Measurements from ENCODE around the gene COX19. TPM values are rescaled to one million over a fixed set of nuclear protein-coding genes. Genes with fewer than 3 reads are reported as not detected.
"Not testable (repeated sequence)": the region's sequence is repeated elsewhere in the genome, so short reads cannot be mapped to it uniquely, and the experiment has no call there.

The COX19 gene
- total RNA-seq, 1 donor from 2014 or later = 20.3 TPM

GRCh38 chr7:946256-946996 lies 28.9 kb downstream of the COX19 start:
- TF ChIP-seq, protein P1, sequence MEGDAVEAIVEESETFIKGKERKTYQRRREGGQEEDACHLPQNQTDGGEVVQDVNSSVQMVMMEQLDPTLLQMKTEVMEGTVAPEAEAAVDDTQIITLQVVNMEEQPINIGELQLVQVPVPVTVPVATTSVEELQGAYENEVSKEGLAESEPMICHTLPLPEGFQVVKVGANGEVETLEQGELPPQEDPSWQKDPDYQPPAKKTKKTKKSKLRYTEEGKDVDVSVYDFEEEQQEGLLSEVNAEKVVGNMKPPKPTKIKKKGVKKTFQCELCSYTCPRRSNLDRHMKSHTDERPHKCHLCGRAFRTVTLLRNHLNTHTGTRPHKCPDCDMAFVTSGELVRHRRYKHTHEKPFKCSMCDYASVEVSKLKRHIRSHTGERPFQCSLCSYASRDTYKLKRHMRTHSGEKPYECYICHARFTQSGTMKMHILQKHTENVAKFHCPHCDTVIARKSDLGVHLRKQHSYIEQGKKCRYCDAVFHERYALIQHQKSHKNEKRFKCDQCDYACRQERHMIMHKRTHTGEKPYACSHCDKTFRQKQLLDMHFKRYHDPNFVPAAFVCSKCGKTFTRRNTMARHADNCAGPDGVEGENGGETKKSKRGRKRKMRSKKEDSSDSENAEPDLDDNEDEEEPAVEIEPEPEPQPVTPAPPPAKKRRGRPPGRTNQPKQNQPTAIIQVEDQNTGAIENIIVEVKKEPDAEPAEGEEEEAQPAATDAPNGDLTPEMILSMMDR (IDR thresholded peaks at IDR 0.05; ENCODE audit: unreplicated experiment) = no peak
- no peak overlapping the region for H3K4me3 Mint-ChIP-seq (ENCODE audit: low read depth)
- no peak overlapping the region for H3K27ac Mint-ChIP-seq
- H3K9me3 Mint-ChIP-seq (ENCODE audit: low read depth) = peaks cover 3% of the 10 kb centered on the region
- H3K36me3 Mint-ChIP-seq (ENCODE audit: insufficient read depth) = peaks cover 2% of the 10 kb centered on the region
- DNase-seq (ENCODE audit: low spot score, unreplicated experiment) = no peak
- no peaks in the 10 kb centered on the region for H3K4me1 Mint-ChIP-seq (ENCODE audit: low read depth)
- peaks cover 8% of the 10 kb centered on the region for H3K27me3 Mint-ChIP-seq

- TF ChIP-seq, protein P1 (IDR thresholded peaks at IDR 0.05; ENCODE audit: unreplicated experiment) = no peak
- no peaks in the 10 kb centered on the region for H3K4me1 Mint-ChIP-seq (ENCODE audit: low read depth)
- H3K36me3 Mint-ChIP-seq (ENCODE audit: insufficient read depth) = peaks cover 2% of the 10 kb centered on the region
- peaks cover 7% of the 10 kb centered on the region for H3K9me3 Mint-ChIP-seq (ENCODE audit: low read depth)
- H3K27ac Mint-ChIP-seq = no peak overlapping the region
- no peak overlapping the region for H3K4me3 Mint-ChIP-seq (ENCODE audit: low read depth)
- peak; percentile 51 for DNase-seq (ENCODE audit: low spot score, unreplicated experiment)
- H3K27me3 Mint-ChIP-seq = peaks cover 14% of the 10 kb centered on the region
Measured at GRCh38 chr7:945556-946255, 29.6 kb downstream of the COX19 start.

GRCh38 chr7:945147-945555 lies 30.2 kb downstream of the COX19 start:
- TF ChIP-seq, protein P1 (IDR thresholded peaks at IDR 0.05; ENCODE audit: unreplicated experiment) = no peak
- Mint-ChIP-seq H3K9me3 (ENCODE audit: low read depth) (peaks cover 13% of the 10 kb centered on the region), H3K4me1 (ENCODE audit: low read depth) (no peaks in the 10 kb centered on the region), H3K27me3 (peaks cover 18% of the 10 kb centered on the region), H3K4me3 (ENCODE audit: low read depth) (no peak overlapping the region), H3K36me3 (ENCODE audit: insufficient read depth) (peaks cover 3% of the 10 kb centered on the region), H3K27ac (no peak overlapping the region)
- no peak for DNase-seq (ENCODE audit: low spot score, unreplicated experiment)

DNA sequence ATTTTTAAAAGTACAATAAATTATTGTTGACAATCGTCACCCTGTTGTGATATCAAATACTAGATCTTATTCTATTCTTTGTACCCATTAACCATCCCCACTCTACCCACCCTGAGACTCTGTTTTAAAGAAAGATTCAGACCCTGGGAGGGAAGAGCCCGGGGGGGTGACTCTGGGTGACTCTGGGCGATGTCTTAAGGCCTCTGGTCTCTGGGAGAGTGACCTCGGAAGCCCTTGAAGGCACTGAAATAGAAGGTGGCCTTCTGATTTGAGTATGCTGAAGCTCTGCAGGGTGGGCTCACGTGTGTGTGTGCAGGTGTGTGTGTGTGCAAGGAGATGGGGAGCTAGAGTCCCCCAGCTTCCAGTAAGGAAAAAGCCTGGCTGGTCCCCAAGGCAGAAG lies 30.6 kb downstream of the COX19 start:
- peaks cover 16% of the 10 kb centered on the region for H3K9me3 Mint-ChIP-seq (ENCODE audit: low read depth)
- H3K36me3 Mint-ChIP-seq (ENCODE audit: insufficient read depth) = peaks cover 3% of the 10 kb centered on the region
- H3K4me3 Mint-ChIP-seq (ENCODE audit: low read depth) = no peak overlapping the region
- no peaks in the 10 kb centered on the region for H3K4me1 Mint-ChIP-seq (ENCODE audit: low read depth)
- DNase-seq (ENCODE audit: low spot score, unreplicated experiment) = no peak
- TF ChIP-seq, protein P1 (IDR thresholded peaks at IDR 0.05; ENCODE audit: unreplicated experiment) = no peak
- H3K27ac Mint-ChIP-seq = no peak overlapping the region
- peaks cover 22% of the 10 kb centered on the region for H3K27me3 Mint-ChIP-seq

GRCh38 chr7:943793-944192 lies 31.6 kb downstream of the COX19 start:
- H3K36me3 Mint-ChIP-seq (ENCODE audit: insufficient read depth); H3K4me1 Mint-ChIP-seq (ENCODE audit: low read depth); H3K27ac Mint-ChIP-seq; DNase-seq (ENCODE audit: low spot score, unreplicated experiment); H3K4me3 Mint-ChIP-seq (ENCODE audit: low read depth): not testable (repeated sequence)
- Mint-ChIP-seq H3K9me3 (ENCODE audit: low read depth) (peaks cover 16% of the 10 kb centered on the region), H3K27me3 (peaks cover 22% of the 10 kb centered on the region)
